Endodermal cell (in vitro differentiated cells): ENCODE results near the gene SDCCAG8. TPM values are rescaled to one million over a fixed set of nuclear protein-coding genes. Genes with fewer than 3 reads are reported as not detected.

Experiments
- DNase-seq: peaks from one replicate; pipeline ENCODE4 v3.0.0-alpha.2; 2017
- H3K27ac ChIP-seq: 2 replicates; pipeline ENCODE4 v1.5.1; 2013; ENCODE audit warnings: mild to moderate bottlenecking, low read depth, low read length, moderate library complexity
- H3K27me3 ChIP-seq: 2 replicates; pipeline ENCODE4 v1.6.1; 2013; ENCODE audit warnings: mild to moderate bottlenecking, low read length, moderate library complexity; ENCODE audit not compliant: insufficient read depth, control insufficient read depth, poor library complexity, severe bottlenecking
- H3K36me3 ChIP-seq: 2 replicates; pipeline ENCODE4 v1.7.0; 2013; ENCODE audit warnings: mild to moderate bottlenecking, low read length, moderate library complexity; ENCODE audit not compliant: control insufficient read depth, insufficient read depth
- H3K4me1 ChIP-seq: one replicate; pipeline ENCODE4 v1.7.0; 2013; ENCODE audit warnings: low read length; ENCODE audit not compliant: control insufficient read depth, insufficient read depth
- H3K4me3 ChIP-seq: 2 replicates; pipeline ENCODE4 v1.5.1; 2013; ENCODE audit warnings: mild to moderate bottlenecking, low read length, moderate library complexity
- H3K9ac ChIP-seq: 2 replicates; pipeline ENCODE4 v1.6.1; 2013; ENCODE audit warnings: mild to moderate bottlenecking, low read length, moderate library complexity; ENCODE audit not compliant: poor library complexity, severe bottlenecking; ENCODE audit errors: extremely low read depth
- H3K9me3 ChIP-seq: 2 replicates; pipeline ENCODE4 v1.6.1; 2013; ENCODE audit warnings: mild to moderate bottlenecking, low read length, moderate library complexity; ENCODE audit not compliant: control insufficient read depth
- H3K27ac Mint-ChIP-seq: 2 replicates; pipeline ENCODE4 v1.8.0; 2020; ENCODE audit warnings: mixed read lengths
- H3K27me3 Mint-ChIP-seq: 2 replicates; pipeline ENCODE4 v1.8.0; 2021; ENCODE audit warnings: mild to moderate bottlenecking, mixed read lengths; ENCODE audit not compliant: insufficient read depth
- H3K36me3 Mint-ChIP-seq: 2 replicates; pipeline ENCODE4 v1.8.0; 2020; ENCODE audit warnings: low read depth, mixed read lengths
- H3K4me1 Mint-ChIP-seq: 2 replicates; pipeline ENCODE4 v1.8.0; 2020; ENCODE audit warnings: mixed read lengths
- H3K4me3 Mint-ChIP-seq: 2 replicates; pipeline ENCODE4 v1.8.0; 2020; ENCODE audit warnings: mild to moderate bottlenecking, moderate library complexity, mixed read lengths
- H3K9me3 Mint-ChIP-seq: 2 replicates; pipeline ENCODE4 v1.8.0; 2020; ENCODE audit warnings: mild to moderate bottlenecking, mixed read lengths
- WGBS, 2 experiments: methylation state at CpG; one replicate each; pipeline versions ENCODE4 v1.1.5 to v1.1.7; 2013; ENCODE audit warnings: missing lambda C conversion rate in 2 of 2, mixed read lengths in 1 of 2; ENCODE audit not compliant: insufficient coverage in 1 of 2, insufficient read length in 1 of 2; 5-methylcytosine and 5-hydroxymethylcytosine counted together
- total RNA-seq, 2 donors: library from RNA; stranded (reverse); fragmentation: NEBNext Ultra II Directional in 1 of 2; extraction: Animal tissue kit (Norgen Biotek cat#: 25700) in 1 of 2; gene quantifications; 2 replicates in 1 of 2; 3 replicates in 1 of 2; pipeline ENCODE4 v1.2.1, GENCODE V29; 2021
- TF ChIP-seq, protein P1 (sequence below): fragments of 200-600 bp; sonication (generic); conservative IDR thresholded peaks from 2 replicates; pipeline ENCODE4 v1.5.0; 2021; ENCODE audit warnings: antibody characterized with exemption, mild to moderate bottlenecking

Gene SDCCAG8
- total RNA-seq, 2 donors from 2014 or later = 19.8 to 27.5 TPM

DNA sequence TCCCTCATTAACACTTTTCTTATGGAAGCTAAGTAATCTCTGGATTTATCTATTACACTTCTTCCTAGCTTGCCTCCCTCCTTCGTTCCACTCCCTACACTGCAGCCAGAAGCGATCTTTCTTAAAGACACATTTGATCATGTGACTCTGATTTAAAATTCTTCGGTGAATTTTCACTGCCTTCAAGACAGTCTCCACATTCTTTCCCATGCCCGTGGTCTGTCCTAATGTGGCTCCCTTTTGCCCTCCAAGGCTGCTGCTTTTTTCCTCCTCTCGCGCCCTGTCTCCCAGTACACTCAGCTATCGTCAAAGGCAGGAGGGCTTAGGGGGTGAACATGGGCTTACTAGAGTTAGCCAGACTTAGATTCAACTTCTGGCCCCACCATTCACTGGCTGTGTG is 64.4 kb downstream of the SDCCAG8 start:
- H3K36me3 ChIP-seq = no peaks in the 10 kb centered on the region
- DNase-seq = no peak
- no peaks in the 10 kb centered on the region for H3K9me3 ChIP-seq
- no peak overlapping the region for H3K4me3 ChIP-seq
- TF ChIP-seq, protein P1, sequence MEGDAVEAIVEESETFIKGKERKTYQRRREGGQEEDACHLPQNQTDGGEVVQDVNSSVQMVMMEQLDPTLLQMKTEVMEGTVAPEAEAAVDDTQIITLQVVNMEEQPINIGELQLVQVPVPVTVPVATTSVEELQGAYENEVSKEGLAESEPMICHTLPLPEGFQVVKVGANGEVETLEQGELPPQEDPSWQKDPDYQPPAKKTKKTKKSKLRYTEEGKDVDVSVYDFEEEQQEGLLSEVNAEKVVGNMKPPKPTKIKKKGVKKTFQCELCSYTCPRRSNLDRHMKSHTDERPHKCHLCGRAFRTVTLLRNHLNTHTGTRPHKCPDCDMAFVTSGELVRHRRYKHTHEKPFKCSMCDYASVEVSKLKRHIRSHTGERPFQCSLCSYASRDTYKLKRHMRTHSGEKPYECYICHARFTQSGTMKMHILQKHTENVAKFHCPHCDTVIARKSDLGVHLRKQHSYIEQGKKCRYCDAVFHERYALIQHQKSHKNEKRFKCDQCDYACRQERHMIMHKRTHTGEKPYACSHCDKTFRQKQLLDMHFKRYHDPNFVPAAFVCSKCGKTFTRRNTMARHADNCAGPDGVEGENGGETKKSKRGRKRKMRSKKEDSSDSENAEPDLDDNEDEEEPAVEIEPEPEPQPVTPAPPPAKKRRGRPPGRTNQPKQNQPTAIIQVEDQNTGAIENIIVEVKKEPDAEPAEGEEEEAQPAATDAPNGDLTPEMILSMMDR = no peak
- H3K27me3 ChIP-seq = no peaks in the 10 kb centered on the region
- WGBS, 2 experiments = 90 to 91% methylated on average over 4 to 7 of the region's 7 CpGs
- H3K4me1 Mint-ChIP-seq = peaks cover 20% of the 10 kb centered on the region
- H3K4me3 Mint-ChIP-seq = no peak overlapping the region
- H3K27me3 Mint-ChIP-seq = no peaks in the 10 kb centered on the region
- peaks cover 15% of the 10 kb centered on the region for H3K36me3 Mint-ChIP-seq
- no peaks in the 10 kb centered on the region for H3K9me3 Mint-ChIP-seq
- no peak overlapping the region for H3K27ac ChIP-seq
- H3K9ac ChIP-seq = no peak overlapping the region
- peaks cover 5% of the 10 kb centered on the region for H3K4me1 ChIP-seq
- no peak overlapping the region for H3K27ac Mint-ChIP-seq

DNA sequence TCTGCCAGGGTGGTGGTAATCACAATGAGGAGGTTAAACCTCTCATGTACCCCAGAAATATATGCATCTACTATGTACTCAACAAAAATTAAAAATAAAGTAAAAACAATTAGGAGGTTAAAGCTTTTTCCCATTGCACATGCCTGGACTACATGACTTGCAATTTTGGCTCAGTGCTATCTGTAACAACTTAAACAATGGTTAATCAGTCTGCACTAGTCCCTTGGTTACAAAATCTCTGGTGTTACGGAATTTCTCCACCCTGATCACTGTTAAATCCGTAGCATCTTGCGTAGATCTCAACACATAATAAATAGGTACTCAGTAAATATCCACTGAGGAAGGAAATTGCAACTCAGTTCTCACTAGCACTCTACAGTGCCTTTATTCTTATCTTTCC is 66.5 kb downstream of the SDCCAG8 start:
- TF ChIP-seq, protein P1 = no peak
- no peak overlapping the region for H3K4me3 Mint-ChIP-seq
- no peak overlapping the region for H3K27ac Mint-ChIP-seq
- Histone ChIP-seq H3K36me3 (no peaks in the 10 kb centered on the region), H3K9ac (no peak overlapping the region), H3K4me1 (no peaks in the 10 kb centered on the region), H3K27ac (no peak overlapping the region), H3K9me3 (no peaks in the 10 kb centered on the region), H3K27me3 (no peaks in the 10 kb centered on the region), H3K4me3 (no peak overlapping the region)
- H3K36me3 Mint-ChIP-seq = peaks cover 15% of the 10 kb centered on the region
- peaks cover 8% of the 10 kb centered on the region for H3K4me1 Mint-ChIP-seq
- no peaks in the 10 kb centered on the region for H3K27me3 Mint-ChIP-seq
- H3K9me3 Mint-ChIP-seq = no peaks in the 10 kb centered on the region
- WGBS, 2 experiments = 93 to 100% methylated on average over 3 of the region's 3 CpGs
- no peak for DNase-seq

DNA sequence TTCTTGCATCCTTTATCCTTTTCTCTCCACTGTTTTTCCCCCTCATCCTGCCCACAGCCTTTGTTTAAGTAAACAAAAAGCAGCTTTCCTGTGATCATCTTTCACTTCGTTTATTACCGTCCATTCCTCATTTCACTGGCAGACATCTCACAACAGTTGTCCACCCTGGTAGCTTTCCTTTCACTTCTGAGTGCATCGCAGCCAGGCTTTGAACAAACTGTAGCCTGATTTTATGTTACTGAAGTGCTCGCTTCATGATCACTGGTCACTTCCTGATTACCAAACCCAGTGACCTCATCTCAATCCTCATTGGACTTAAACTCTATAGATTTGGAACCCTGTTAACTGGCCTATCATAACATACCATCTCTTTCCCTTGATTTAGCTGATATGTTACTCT is 67.7 kb downstream of the SDCCAG8 start:
- Mint-ChIP-seq H3K27ac (no peak overlapping the region), H3K4me1 (peaks cover 8% of the 10 kb centered on the region), H3K27me3 (no peaks in the 10 kb centered on the region), H3K36me3 (peaks cover 5% of the 10 kb centered on the region), H3K4me3 (no peak overlapping the region), H3K9me3 (no peaks in the 10 kb centered on the region)
- no peak overlapping the region for H3K9ac ChIP-seq
- WGBS, 2 experiments = 94 to 95% methylated on average over 4 of the region's 4 CpGs
- TF ChIP-seq, protein P1 = no peak
- H3K36me3 ChIP-seq = no peaks in the 10 kb centered on the region
- H3K27ac ChIP-seq = no peak overlapping the region
- no peaks in the 10 kb centered on the region for H3K4me1 ChIP-seq
- H3K9me3 ChIP-seq = no peaks in the 10 kb centered on the region
- no peak overlapping the region for H3K4me3 ChIP-seq
- no peak for DNase-seq
- no peaks in the 10 kb centered on the region for H3K27me3 ChIP-seq
